Esophagus squamous epithelium (tissue), 5 donors: ENCODE data around the gene MIPOL1. TPM values are rescaled to one million over a fixed set of nuclear protein-coding genes. Genes with fewer than 3 reads are reported as not detected.
A peak's percentile ranks its signal among the peaks of the same experiment; 100 is the strongest.

Experiments used
- DNase-seq: peaks from one replicate; lab custom pipeline; 2025; lab: John Stamatoyannopoulos, UW
- H3K27ac ChIP-seq, 4 donors: fragments of 200-600 bp; sonication (generic); one replicate each; pipeline ENCODE4 v1.5.1; 2016 to 2019; ENCODE audit warnings: mild to moderate bottlenecking in 1 of 4
- H3K27me3 ChIP-seq, 4 donors: fragments of 200-600 bp; sonication (generic); 1 replicate in 3 of 4; 2 replicates in 1 of 4; pipeline versions ENCODE4 v1.5.1 to v1.6.0; 2017 to 2021; ENCODE audit warnings: antibody characterized with exemption in 1 of 4
- H3K36me3 ChIP-seq, 3 donors: fragments of 200-600 bp; sonication (generic); one replicate each; pipeline ENCODE4 v1.5.1; 2016 to 2019
- H3K4me1 ChIP-seq, 3 donors: fragments of 200-600 bp; sonication (generic); one replicate each; pipeline ENCODE4 v1.5.1; 2017 to 2019
- H3K4me3 ChIP-seq, 4 donors: fragments of 200-600 bp; sonication (generic); 1 replicate in 3 of 4; 2 replicates in 1 of 4; pipeline ENCODE4 v1.5.1; 2016 to 2019; ENCODE audit warnings: mild to moderate bottlenecking in 2 of 4, moderate library complexity in 1 of 4
- H3K9me3 ChIP-seq, 3 donors: fragments of 200-600 bp; sonication (generic); one replicate each; pipeline ENCODE4 v1.5.1; 2016 to 2019
- POLR2A ChIP-seq, 4 donors: fragments of 450-650 bp; IDR thresholded peaks; one replicate each; pipeline ENCODE4 v1.6.1; 2017; ENCODE audit warnings: antibody characterized with exemption in 4 of 4, mild to moderate bottlenecking in 4 of 4, moderate library complexity in 3 of 4
- WGBS, 2 donors: methylation state at CpG; one replicate each; pipeline ENCODE4 v1.1.5; 2018; 5-methylcytosine and 5-hydroxymethylcytosine counted together
- intact Hi-C: fragments of 100-400 bp; cut with DNase I; formaldehyde crosslinking; loops from one replicate; pipeline ENCODE4 v1.15.0; 2022
- small RNA-seq, 4 donors: library from RNA; depleted of rRNA; stranded (forward); fragments of <200 nt; gene quantifications; one replicate each; pipeline ENCODE3, GENCODE V24; 2016
- total RNA-seq, 4 donors: library from RNA; depleted of rRNA; stranded (reverse); fragments of >200 nt; gene quantifications; one replicate each; pipeline ENCODE4 v1.1.0, GENCODE V29; 2016
- TF ChIP-seq, protein P1 (sequence below), 6 experiments: fragments of 450-650 bp in 4 of 6; fragments of 200-600 bp in 2 of 6; sonication (generic) in 2 of 6; IDR thresholded peaks; one replicate each; pipeline ENCODE4 v1.5.1; 2016 to 2019; ENCODE audit warnings: antibody characterized with exemption in 6 of 6, mild to moderate bottlenecking in 4 of 6, moderate library complexity in 4 of 6
- donor health status: DM: yes; HTN: yes; CAD: no.

MIPOL1 gene
- total RNA-seq, 4 donors from 2014 or later: 4.9 to 13.7 (median 7.1) TPM

DNA sequence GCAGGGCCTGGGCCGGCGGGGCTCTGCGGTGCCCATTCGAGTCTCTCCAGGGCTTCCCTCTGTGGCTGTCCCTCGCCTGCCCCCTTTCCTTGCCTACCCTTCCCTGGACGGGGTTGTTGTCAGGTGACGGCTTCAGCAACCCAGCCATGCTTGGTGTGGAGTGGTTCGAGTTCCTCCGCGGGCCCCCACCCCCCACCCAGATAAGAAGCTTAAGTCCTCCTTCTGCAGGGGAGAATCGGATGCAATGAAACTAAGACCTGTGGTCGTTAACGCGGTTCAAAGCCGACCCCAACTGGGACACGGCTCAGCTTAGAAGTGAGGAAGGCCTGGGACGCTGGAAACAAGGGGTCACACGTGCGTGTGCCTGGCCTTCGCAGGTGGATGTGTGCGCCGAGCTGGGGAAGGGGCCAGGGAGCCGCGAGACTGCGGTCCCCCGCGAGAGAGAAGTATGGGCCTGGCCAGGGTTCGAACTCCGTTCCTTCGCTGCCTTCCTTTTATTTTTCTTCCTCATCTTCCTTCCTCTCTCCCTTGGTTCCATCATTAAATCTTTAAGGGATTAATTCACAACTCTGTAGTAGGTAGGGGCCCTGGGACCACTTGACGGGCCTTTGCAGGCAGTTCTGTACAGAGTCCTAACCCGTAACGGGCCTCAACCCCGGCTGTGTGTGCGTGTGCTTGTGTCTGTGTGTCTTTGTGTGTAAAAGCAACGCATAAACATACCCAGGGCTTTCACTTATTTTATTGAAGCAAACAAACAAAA is 401.2 kb downstream of the MIPOL1 start:
- TF ChIP-seq POLR2A (IDR thresholded peaks at IDR 0.05): no peak
- TF ChIP-seq, protein P1, sequence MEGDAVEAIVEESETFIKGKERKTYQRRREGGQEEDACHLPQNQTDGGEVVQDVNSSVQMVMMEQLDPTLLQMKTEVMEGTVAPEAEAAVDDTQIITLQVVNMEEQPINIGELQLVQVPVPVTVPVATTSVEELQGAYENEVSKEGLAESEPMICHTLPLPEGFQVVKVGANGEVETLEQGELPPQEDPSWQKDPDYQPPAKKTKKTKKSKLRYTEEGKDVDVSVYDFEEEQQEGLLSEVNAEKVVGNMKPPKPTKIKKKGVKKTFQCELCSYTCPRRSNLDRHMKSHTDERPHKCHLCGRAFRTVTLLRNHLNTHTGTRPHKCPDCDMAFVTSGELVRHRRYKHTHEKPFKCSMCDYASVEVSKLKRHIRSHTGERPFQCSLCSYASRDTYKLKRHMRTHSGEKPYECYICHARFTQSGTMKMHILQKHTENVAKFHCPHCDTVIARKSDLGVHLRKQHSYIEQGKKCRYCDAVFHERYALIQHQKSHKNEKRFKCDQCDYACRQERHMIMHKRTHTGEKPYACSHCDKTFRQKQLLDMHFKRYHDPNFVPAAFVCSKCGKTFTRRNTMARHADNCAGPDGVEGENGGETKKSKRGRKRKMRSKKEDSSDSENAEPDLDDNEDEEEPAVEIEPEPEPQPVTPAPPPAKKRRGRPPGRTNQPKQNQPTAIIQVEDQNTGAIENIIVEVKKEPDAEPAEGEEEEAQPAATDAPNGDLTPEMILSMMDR (IDR thresholded peaks at IDR 0.05): no peak
- peaks cover 0 to 99% (median 16%) of the 10 kb centered on the region in 4 donors for H3K27me3 ChIP-seq
- intact Hi-C loops: no loop called here
- H3K27ac ChIP-seq: peak overlapping the region; percentile 71 to 95 (median 90)
- no peak for DNase-seq
- peaks cover 24 to 70% (median 27%) of the 10 kb centered on the region in 3 donors for H3K4me1 ChIP-seq
- no peaks in the 10 kb centered on the region for H3K36me3 ChIP-seq
- 19 to 24% methylated on average over 14 to 20 of the region's 36 CpGs for WGBS, 2 donors
- no peaks in the 10 kb centered on the region for H3K9me3 ChIP-seq
- H3K4me3 ChIP-seq: peak overlapping the region; percentile 27 to 59 (median 44)

DNA sequence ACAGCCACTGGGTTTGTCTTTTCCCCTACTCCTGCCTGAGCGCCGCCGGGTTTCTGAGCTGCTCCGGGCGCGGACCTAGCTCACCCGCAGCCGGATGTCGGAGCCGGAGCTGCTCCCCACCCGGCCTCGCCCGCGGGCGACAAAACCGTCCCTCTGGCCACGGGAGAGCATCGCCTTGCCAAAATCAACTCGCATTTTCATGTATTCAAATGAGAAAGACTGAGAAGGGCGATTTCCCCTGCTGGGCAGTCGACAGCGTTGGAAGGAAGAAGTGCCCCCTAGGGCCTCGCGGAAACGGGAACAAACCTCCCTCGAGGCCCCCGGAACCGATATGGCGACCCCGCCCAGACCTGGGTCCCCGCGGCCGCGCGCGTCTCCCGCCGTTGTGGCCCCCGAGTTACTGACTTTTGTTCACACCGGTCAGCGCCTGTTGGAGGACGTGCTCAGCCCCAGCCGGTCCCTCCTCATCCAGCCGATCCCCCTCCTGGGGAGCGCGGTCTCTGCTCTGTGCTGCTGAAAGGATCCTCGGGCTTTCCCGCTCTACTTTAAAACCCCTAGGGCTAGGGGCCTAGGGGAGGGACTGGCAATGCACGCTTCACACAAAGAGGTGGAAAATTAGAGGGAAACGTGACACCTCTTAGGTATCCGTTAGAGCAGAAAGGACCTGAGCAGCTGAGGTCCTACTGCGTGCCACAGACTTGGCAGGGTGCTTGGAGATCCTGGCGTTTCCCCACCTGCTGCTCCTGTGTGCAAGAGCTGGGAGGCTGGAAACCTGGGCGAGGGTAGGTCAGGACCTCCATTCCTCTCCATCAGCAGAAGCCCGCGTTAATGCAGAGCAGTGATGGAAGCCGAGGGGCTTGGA is 402.0 kb downstream of the MIPOL1 start:
- Histone ChIP-seq H3K4me1 (peaks cover 24 to 62% (median 27%) of the 10 kb centered on the region in 3 donors), H3K27ac (peak overlapping the region; percentile 71 to 95 (median 90)), H3K36me3 (no peaks in the 10 kb centered on the region), H3K4me3 (peak overlapping the region; percentile 25 to 59 (median 44)), H3K9me3 (no peaks in the 10 kb centered on the region), H3K27me3 (peaks cover 0 to 99% (median 16%) of the 10 kb centered on the region in 4 donors)
- DNase-seq: no peak
- intact Hi-C loops: no loop called here
- 6 to 14% methylated on average over 26 to 27 of the region's 57 CpGs for WGBS, 2 donors
- TF ChIP-seq, protein P1 (IDR thresholded peaks at IDR 0.05): no peak
- TF ChIP-seq POLR2A (IDR thresholded peaks at IDR 0.05): no peak

DNA sequence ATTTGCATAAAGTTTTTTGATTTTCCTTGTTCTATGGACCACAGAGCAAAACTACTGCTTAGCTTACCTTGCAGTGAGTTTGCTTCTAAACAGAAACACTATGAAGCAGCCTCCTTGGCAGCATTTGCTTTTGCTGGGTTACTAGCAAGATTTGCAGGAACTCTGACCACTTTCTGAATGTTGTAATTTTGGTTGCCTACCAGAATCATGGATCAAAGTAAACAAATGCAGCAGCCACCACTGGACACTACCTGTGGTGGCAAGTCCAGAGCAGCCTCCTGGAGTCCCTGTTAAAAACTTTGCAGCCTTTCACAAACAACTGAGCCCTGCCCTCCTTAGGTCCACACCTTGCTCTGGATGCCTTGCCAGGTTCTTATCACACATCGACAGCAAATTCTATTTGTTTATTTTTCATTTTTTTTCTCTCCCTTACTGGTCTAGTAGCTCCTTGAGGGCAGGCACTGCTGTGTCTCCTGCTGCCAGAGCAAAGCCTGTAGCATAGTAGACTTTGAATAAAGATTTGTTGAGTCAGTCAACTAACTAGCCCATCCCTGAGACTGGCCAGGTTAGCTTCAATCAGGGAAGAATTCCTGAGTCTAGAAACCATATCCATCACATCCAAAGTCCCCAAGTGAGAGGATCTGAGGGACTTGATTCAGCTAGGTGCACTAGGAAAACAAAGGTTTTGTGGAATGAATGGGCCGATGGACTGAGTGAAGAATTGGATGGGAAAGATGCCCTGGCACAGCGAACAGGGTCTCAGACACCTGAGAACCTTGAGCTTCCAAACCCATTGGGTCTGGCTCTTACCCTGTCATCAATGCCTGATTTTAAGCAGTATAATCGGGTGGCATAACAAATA is 403.4 kb downstream of the MIPOL1 start:
- Histone ChIP-seq H3K9me3 (no peaks in the 10 kb centered on the region), H3K27me3 (peaks cover 0 to 99% (median 16%) of the 10 kb centered on the region in 4 donors), H3K4me3 (no peak overlapping the region), H3K36me3 (no peaks in the 10 kb centered on the region), H3K4me1 (peaks cover 18 to 52% (median 20%) of the 10 kb centered on the region in 3 donors), H3K27ac (no peak overlapping the region)
- no peak for DNase-seq
- 57 to 60% methylated on average over 4 of the region's 4 CpGs for WGBS, 2 donors
- intact Hi-C loops: no loop called here
- TF ChIP-seq, protein P1 (IDR thresholded peaks at IDR 0.05): no peak

DNA sequence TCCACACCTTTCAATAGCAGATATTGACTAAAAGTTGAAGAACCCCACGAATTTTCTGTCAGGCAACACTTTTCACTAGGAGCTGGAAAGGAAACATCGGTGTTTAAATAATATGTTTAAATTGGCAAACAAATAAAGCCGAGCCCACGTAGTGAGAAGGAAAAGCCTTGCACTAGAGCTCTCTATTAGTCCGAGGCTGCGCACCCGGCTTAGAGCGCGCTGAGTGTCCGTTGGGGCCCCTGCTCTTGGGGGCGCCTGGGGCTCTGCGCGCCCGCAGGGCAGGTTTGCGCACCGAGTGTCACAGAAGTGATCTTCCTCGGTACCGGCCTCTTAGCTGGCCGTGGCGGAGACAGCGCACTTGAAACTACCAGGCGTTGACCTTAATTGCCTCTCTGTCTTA is 404.1 kb downstream of the MIPOL1 start:
- intact Hi-C loops: no loop called here
- Histone ChIP-seq H3K27ac (no peak overlapping the region), H3K4me1 (peaks cover 17 to 44% (median 18%) of the 10 kb centered on the region in 3 donors), H3K27me3 (peaks cover 0 to 94% (median 13%) of the 10 kb centered on the region in 4 donors), H3K4me3 (no peak overlapping the region), H3K9me3 (no peaks in the 10 kb centered on the region), H3K36me3 (no peaks in the 10 kb centered on the region)
- WGBS, 2 donors: 61% methylated on average over 18 to 22 of the region's 22 CpGs
- DNase-seq: no peak
- TF ChIP-seq POLR2A (IDR thresholded peaks at IDR 0.05): no peak
- TF ChIP-seq, protein P1 (IDR thresholded peaks at IDR 0.05): no peak

Small RNA genes within 50 kb of the gene (small RNA-seq; reads per million reads assigned to genes)
- gene RNU6-273P: 0 to 0.15 (median 0) reads per million in 4 donors
- gene RNU6-886P: 0 reads per million in 4 donors

Other genes starting within 250 kb of the MIPOL1 start
- gene SLC25A21, start 25.3 kb upstream of the MIPOL1 start, total RNA-seq: 1 to 10 TPM in 2 of 4 donors, under 1 TPM in 2; 0.67 to 2.1 (median 0.91) TPM